ENCODE measurements around the gene LY86.

LY86 gene

DNA sequence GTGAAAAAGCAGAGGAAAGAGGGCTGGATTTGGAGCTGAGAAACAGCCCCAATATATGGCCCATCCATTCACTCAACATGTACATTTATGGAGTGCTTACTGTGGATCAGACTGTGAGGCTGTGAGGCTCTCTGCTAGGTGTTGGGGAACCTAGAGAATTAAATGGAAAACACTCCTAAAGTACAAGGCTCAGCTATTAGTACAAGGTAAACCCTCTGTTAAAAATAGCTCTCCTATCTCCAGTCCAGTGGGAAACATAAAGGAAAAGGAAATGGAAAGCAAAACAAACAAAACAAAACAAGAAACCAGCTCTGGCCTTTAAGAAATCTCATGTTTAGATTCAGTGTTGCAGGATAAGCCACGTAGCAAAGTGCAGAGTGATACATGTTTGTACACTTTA lies 35.0 kb downstream of the LY86 start:
- no peak for DNase-seq

DNA sequence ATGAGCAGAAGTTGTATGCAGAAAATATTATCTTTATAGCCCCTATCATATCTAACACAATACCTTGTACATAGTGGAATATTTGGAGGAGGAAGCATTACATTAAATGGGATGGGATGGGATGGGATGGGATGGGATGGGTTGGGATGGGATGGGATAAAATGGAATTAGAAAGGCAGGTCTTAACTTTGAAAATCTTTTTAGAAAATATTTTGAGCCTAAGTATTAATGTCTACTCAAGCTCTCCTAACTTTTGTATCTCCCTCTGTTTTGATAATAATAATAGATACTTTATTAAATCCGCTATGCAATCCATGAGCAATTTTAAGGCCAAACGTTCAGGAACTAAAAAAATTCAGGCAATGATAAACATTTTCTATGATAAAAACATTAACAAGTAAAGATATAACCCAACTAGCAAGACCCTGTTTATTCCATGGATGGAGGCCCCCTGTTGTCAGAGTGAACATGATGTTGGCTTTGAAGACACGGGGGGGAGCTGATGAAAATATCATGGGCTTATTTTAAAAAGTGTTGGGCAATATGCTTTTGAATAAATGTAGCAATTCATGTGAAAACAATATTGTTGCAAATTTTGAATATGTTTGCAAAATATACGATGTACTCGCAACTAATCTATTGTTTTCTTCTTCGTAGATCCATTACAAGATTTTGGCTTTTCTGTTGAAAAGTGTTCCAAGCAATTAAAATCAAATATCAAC lies 35.9 kb downstream of the LY86 start:
- no peak for DNase-seq

DNA sequence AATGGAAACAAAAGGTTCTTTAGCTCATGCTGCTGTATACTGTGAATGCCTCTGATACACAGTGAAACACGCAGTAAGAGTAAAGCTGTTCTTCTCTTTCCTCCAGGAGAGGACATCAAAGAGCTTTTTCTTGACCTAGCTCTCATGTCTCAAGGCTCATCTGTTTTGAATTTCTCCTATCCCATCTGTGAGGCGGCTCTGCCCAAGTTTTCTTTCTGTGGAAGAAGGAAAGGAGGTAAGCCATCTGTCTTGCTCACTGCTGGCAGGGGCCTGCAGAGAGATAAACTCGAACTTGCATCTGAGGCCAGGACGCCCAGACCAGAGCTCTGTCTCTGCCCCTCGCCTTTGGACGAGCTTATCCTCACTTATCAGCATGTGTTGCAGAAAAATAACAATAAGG lies 37.7 kb downstream of the LY86 start:
- no peak for DNase-seq

DNA sequence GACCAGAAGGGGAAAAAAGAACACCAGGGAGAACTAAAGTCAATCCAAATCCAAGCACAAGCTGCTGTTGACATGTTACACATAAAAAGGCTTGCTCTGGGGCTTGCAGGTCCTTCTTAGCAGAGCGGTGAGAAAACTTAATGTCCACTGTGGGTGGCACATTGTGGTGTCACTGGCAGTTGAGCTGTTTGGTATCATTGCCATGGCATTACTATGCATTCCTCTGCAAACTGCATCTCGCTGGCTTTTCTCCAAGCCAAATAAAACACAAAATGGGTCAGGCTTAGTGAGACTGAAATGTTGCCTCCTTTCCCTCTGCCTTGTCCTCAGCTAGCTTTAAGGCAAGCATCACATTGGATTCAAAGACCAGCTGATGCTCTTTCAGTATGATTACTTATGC lies 40.9 kb downstream of the LY86 start:
- peak; percentile 30 for DNase-seq

DNA sequence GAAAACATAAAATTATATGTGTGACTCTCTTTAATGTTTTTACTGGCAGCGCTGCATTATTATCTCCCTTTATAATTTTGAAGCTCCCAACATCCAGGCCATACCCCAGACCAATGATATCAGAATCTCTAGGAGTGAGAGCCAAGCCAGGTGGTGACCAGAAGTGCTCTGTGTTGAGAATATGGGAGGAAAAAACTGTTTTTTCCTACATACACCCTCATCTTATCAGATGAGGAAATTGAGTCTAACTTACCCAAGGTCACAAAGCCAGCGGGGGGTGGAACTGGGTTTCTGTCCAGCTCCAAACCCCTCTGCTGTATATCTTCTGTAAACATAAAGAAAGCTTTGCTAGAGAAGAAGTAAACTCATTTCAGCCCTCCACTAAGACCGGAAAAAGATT lies 42.5 kb downstream of the LY86 start:
- DNase-seq = no peak

DNA sequence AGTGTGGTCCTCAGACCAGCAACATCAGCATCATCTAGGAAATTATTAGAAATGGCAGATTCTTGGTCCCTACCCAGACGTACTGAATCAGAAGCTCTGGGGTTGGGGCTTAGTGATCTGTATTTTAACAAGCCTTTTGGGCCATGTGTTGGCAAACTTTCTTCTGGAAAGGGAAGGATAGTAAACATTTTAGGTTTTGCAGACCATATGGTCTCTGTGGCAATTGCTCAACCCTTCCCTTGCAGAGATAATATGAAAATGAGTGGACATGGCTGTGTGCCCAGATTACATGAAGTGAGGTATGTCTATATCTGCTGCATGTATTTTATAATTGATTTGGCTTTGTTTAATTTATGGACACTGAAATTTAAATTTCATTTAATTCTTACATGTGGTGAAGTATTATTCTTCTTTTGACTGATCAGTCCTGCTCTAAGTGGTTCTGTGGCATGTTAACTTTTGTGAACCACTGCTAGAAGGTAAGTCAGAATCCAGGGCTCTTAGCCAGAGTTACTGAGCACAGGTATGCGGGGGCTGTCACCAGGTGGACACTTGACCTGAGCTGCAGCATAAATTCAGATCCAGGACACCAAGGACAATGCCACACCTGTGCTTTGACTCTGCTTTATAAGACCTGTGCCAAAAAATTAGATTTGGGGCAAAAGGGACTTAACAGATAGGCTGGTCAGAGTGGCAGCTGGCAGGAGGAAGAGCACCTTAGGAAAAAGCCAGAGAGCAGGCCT lies 43.2 kb downstream of the LY86 start:
- DNase-seq = no peak

DNA sequence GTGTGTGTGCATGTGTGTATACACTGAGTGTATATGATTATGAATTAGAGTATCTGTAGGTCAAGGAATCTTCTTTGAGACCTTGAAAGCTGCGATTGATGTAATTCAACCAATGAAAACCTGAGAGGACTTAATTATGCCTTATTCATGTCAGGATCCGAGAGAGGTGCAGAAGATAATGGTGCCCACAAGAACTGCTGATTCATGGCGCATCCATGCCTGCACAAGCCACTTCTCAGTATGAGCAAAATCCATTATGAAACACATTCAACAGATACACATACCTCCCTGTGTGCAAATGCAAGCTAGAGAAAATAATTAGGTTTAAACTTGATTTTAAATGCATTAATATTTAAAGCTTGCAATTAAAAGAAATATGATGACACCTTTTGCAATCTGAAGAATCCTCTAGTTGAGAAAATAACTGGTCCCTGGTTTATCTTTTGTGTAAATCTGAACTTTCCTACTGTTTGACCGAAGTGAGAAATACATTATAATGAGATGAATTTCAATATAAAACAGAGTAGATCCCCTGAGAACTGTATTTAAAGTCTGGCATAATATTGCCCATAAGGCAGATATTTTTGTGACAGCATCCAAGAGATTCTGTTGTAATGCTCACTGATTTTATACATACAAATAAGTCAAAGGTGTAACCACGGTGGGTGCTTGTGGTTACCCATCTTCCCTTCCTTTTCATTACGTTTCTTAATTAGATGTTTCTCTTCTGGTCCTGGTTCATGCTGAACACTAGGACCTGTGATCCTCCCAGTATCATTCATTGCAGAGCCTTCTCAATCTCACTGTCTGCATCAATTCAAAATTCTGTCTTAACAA lies 45.6 kb downstream of the LY86 start:
- DNase-seq = no peak

DNA sequence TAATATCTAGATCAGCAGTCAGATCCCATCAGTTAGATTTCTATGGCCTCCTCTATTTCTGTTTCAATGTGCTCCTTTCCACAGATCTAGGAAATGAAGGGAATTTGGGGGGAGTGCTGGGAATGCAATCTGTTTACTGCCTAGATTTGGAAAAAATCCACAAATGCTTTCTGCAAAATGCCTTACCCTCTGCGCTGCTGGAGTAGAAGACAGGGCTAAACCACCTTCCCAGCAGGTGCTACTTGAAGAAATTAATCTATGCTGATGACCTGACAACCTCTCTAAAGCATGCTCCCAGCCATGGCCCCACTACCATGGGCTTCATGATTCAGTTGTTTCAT lies 46.2 kb downstream of the LY86 start:
- DNase-seq = no peak

DNA sequence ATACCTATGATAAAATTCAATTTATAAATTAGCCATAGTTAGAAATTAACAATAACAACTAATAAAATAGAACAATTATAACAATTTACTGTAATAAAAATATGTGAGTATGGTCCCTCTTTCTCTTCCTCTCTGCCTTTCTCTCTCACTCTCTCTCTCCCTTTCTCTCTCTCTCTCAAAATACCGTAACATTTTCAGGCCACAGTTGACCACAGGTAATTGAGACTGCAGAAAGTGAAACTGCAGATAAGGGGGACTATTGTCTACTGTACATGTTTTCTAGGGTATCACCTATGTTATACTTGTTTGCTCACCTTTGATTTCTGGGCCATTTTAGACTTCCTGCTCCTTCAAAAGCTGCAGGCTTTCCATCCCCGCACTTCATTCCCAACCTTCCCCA lies 46.8 kb downstream of the LY86 start:
- no peak for DNase-seq

DNA sequence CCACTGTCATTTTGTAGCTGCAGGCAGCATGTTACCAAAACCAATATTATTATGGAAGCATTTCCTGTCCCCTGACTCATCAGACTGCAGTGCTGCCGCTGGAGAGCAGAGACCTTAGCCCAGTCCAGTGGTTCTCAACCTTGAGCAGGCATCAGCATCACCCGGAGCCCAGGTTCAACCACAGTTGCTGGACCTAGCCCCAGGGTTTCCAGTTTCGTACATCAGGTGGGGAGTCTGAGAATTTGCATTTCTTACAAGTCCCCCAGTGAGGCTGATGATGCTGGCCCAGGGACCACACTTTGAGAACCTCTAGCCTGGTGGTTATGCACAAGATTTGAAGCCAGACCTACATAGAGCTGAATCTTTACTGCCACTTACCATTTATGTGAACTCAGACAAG lies 47.3 kb downstream of the LY86 start:
- DNase-seq = no peak

DNA sequence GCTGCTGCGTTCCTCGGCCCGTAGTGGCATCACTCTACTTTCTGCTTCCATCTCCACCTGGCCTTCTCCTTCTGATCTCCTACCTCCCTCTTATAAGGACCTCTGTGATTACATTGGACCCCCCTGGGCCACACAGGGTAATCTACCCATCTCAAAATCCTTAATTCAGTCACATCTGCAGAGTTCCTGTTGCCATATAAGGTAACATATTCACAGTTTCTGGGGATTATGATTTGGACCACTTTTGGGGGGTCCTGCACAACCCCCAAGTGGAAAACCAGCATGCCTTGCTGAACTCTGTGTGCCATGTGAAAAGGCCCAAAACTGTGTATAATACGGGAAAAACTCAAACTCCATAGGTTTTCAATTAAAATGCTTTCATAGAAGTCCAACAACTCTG lies 51.1 kb downstream of the LY86 start:
- no peak for DNase-seq

DNA sequence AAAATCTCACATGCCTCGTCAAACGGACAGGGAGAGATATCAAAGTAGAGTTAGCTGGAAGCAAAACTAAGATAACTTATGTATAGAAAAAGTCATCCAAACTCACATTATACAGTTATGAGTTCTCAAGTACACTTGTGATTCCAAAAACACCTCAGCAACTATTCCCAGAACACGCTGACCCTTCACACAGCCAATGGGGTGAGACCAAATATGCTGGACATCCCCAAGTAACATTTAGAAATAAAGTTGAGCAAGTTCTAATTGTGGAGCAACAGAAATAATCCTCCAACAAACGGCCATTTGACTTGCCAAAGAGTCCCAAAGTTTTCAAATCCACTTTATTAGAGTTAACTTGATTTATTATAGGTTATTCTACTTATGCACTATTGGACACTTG lies 52.4 kb downstream of the LY86 start:
- peak; percentile 43 for DNase-seq

DNA sequence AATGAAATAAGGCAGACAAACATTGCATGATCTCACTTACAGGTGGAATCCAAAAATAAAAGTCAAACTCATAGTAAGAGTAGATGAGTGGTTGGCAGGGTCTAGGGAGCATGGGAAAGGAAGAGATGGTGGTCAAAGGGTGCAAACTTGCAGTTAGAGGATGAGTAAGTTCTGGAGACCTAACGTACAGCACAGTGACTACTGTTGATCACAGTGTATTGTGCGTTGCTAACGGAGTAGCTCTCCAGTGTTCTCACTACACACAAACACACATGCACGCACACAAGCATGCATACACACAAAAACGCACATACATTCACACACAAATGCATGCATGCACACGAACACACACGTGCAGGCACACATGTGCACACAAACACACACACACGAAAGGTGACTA lies 54.9 kb downstream of the LY86 start:
- DNase-seq = no peak

DNA sequence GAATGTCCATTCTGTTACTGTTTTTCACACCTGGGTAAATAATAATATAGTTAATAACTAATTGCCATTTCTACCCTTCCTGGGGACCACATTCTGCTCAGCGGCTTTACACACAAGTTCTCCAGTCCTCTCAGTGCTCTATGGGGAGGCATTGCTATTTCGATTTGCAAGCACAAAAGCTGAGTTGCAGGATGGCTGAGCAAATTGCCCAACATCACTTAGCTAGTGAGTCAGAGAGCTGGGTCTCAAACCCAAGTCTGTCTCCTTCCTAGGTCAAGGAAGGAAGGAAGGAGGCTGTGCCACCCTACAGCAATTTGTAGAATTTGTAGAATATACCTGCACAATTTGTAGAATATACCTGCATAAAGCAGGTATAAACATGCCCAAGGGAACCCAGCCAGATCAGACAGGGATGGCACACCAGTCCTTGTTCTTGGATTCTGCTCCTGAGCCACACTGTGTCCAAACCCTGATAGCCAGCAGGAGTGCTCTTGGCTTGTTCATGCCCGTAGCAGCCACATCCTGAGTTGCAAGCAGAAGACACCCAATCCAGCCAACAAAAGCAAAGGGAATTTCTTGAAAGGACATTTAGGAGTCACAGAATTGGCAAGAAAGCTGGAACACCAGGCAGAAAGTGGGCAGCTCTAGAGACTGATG lies 56.9 kb downstream of the LY86 start:
- DNase-seq = no peak

DNA sequence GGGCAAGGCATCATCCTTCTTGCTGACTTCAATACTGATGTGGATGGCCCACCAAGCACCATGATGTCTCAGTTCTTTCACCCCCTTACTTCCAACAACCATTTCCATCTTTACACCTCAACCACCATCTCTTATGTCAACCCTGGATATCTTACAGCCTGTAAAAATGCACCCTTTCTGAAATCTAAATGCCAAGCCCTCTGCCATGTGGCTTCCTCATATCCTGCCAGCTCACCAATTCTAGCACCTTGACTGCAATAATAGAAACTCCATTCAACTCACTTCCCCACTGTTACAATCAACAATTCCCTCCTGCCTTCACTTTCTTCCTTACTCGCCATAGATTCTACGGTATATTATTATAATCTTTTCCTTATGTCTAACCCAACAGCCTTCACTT lies 57.9 kb downstream of the LY86 start:
- DNase-seq = no peak

DNA sequence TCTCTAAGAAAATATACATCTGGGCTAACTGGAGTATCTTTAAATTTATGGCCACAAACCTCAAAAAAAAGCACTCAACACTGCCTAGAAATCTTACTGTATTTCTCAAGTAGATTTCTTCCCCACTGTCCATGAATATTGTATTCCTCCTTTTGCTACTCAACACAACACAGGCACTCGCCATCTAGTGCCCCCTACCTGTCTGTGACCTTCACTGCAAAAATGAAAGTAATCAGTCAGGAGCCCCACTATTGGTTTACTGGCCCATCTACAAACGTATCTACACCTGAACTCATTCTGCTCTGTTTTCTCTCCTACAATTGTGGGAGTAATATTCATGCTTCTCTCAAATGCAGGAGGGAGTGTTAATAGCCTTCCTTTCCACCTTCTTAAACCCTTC lies 58.3 kb downstream of the LY86 start:
- no peak for DNase-seq

DNA sequence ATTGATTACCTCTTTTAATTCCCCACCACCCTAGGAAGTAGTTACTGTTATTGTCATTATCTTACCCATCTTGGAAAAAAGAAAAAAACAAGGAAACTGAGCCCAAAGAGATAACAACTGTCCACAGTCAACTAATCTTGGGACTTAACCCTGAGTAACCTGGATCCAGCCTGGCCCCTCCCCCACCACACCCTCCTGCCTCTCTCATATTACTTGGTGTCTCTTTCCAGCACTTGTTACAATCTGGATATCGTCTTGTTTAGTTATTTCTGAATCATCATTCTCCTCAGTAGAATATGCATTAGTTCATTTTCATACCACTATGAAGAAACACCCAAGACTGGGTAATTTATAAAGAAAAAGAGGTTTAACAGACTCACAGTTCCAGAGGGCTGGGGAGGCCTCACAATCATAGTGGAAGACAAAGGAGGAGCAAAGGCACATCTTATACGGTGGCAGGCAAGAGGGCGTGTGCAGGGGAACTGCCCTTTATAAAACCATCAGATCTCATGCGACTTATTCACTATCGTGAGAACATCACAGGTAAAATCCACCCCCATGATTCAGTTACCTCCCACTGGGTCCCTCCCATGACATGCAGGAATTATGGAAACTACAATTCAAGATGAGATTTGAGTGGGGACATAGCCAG lies 60.3 kb downstream of the LY86 start:
- no peak for DNase-seq

DNA sequence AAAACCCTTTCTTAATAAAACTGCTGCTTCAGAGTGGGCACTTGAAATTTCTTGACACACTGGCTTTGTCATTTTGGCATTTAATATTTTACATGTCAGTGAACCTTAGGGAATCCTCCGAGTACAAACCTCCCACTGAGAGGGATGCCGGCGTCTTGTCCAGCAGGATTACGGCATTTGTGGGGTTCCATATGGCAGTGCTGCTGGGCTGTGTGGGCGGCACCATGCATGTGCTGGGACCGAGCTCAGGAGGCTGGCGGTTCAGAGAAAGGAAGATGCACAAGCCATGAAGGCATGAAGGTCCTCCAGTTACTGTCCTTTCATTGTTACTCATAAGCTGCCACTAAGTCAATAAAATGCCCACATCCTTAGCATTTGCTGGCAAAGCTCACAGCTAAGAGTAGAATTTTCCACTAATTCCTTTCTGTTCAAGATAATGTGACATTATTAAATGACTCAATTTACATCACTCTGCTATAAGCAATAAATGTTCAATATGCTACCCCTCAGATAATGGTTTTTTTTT lies 61.4 kb downstream of the LY86 start:
- DNase-seq = no peak

DNA sequence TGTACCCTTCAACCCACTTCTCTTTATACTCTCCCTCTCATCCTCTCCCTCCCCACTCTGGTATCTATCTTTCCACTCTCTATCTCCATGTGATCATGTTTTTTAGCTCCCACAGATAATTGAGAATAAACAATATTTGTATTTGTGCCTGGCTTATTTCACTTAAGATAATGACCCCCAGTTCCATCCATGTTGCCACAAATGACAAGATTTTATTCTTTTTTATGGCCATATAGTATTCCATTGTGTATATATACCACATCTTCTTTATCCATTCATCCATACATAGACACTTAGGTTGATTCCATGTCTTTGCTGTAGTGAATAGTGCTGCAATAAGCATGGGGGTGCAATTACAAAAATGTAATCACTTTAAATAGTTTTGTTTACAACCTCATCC lies 62.3 kb downstream of the LY86 start:
- DNase-seq = no peak

DNA sequence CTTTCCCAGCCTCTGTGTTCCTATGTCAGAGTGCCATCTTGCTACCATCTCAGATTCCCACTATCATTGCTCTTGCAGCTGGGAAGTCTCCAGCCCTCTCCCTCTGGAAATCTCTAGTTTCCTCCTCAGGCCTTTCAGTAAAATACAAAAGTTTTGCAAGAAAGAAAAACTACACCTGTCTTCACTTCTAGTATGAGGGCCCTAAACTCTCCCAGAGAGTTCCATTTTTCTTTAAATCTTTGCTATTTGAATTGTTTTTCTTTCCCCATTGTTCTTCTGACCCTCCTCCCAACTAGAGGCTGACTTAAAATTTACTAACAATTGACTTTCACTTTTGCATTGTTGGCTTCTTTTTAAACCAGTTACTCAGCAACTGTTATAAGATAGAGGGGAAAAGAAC lies 62.8 kb downstream of the LY86 start:
- DNase-seq = no peak

DNA sequence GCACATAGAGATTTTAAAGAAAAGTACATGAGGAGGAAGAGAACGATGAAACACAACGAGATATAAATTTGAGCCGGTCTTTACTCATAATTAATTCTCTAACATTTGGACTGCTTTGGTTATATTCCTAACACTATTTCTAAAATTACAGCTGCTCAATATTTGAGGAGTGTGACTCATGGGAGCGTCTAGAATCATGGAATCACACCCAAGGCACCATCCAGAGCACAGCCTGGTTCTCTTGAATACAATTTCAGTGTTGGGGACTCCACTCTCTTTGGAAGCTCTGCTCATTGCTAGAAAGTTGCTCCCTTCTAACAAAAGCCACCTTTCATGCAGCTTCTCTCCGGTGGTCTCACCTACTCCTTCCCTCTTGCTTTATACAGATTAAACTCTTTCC lies 64.4 kb downstream of the LY86 start:
- no peak for DNase-seq

Data from right hindlimb (tissue), 1 donor.